GM19328 (cell line): ENCODE results near the gene KIF4A.
"Not testable (repeated sequence)": the region's sequence is repeated elsewhere in the genome, so short reads cannot be mapped to it uniquely, and the experiment has no call there.

Experiments used
- ATAC-seq: cut with Tn5 transposase; IDR thresholded peaks from one replicate; pipeline ENCODE4 v1.9.1; 2021; ENCODE audit warnings: mild to moderate bottlenecking, moderate library complexity; ENCODE audit not compliant: unreplicated experiment

KIF4A gene

DNA sequence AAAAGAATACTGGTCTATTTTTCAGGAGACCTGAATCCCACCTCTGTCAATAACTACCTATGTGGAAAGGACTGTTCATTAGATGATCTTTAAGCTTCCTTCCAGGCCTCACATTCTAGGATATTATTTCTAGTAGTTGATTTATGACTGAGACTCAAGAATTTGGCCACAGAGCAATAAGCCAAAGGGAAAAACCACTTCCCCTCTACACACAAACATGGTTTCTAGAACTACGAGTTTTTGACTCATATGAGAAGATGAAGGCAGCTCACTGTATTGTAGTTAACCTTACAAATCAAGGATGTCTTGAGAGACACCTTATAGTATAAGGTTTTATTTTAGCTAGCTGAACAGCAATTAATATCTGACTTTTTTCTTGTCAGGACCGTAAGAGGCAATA lies 96.3 kb downstream of the KIF4A start:
- no peak for ATAC-seq

DNA sequence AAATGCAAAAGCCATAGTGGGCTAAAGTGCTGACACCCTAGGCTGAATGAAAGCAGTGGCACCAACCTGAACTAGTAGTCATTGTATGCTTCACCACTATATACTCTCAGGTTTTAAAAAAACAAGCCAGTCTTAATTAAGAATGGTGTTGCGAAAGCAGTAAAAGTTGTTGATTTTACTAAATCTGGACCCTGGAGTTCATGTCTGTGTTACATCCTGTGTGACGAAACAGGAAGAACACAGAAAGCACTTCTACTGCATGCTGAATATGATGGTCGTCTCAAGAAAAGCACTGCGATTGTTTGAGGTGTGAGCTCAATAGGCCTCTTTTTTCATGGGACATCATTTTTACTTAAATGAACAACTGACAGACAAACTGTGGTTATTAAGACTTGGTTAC lies 109.0 kb downstream of the KIF4A start:
- no peak for ATAC-seq

DNA sequence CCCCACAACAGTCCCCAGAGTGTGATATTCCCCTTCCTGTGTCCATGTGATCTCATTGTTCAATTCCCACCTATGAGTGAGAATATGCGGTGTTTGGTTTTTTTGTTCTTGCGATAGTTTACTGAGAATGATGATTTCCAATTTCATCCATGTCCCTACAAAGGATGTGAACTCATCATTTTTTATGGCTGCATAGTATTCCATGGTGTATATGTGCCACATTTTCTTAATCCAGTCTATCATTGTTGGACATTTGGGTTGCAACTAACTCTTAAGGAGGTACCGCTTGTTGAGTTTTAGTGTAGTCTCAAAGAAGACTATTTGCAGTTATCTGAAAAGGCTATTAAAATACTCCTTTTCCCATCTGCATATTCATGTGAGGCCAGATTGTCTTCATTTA lies 110.3 kb downstream of the KIF4A start:
- ATAC-seq: not testable (repeated sequence)

DNA sequence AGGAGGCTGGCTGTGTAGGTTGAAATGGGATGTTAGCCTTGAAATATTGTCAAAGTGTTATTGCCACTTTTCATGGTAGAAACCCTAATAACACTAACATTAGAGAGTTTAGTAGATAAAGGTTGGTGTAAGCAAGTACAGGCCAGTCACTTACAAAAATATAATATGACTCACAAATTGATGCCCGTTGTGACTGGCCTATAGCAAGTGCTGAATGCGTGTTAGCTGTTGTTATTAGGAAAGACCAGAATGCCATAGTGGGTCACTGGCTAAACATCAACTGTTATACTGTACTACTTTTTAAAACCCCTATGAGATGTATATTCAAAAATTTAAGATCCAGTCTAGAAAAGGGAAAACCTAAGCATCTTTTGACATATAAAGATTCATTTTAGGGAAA lies 112.8 kb downstream of the KIF4A start:
- ATAC-seq: no peak

DNA sequence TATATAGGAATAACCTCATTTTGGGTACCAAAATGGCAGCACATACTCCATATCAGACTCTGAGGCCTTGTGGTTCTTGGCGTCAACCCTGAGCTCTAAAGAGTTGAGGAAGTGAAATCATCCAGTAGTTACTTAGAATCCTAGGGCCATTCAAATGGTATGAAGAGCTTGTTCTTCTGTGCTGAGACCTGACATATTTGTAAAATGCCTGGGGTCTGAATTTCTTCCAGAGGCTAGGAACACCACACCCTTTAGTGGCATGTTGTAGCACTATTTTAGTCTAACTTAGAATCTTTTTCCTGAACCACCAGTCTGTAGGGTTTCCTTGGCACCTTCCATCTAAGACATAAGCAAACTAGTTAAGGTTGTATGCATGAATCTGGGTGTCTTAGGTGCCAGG lies 115.1 kb downstream of the KIF4A start:
- no peak for ATAC-seq

DNA sequence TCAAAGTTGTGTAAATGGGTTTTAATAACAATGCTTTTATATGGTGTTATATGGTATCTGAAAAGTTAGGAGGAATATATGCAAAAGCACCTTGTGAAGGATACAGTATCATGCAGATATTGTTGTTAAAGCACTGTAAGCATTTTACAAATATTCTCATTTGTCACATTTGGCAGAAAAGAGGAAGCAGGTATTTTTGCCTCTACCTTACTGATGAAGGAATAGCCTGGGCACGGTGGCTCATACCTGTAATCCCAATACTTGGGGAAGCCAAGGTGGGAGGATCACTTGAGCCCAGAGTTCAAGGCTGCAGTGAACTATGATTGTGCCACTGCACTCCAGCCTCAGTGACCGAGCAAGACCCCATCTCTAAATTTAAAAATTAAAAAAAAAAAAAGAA lies 121.0 kb downstream of the KIF4A start:
- no peak for ATAC-seq

DNA sequence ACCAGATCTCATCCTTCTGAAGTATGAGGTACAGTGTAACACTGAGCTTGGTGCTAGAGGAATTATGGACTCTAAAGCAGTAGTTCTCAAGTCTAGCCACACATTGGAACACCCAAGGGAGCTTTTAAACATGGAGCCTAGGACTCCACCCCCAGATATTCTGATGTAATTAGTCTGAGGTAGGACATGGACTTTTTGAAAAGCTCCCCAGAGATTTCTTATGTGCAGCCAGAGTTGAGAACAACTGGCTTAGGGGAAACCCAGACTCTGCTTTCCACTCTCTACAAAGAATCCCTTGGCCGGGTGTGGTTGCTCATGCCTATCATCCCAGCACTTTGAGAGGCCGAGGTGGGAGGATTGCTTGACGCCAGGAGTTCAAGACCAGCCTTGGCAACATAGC lies 121.6 kb downstream of the KIF4A start:
- no peak for ATAC-seq

DNA sequence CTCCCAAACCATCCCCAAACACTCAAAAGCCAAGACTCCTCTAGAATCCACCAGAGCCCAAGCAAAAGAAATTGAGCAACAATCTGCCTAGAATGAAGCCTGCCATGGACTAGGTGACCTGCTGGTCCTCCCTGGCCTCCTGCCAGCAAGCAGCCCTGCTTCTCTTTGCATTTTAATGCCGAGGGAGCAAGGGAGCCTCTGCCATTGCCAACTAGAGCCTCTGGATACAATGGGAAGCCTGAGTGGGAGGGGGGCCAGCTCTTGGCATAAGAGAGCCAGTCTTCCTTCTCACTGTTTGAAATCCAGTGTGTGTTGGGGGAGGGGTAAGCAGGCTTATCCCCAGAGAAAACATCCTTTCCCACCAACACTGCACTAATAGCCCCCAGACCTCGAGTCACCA lies 131.7 kb downstream of the KIF4A start:
- ATAC-seq: no peak

DNA sequence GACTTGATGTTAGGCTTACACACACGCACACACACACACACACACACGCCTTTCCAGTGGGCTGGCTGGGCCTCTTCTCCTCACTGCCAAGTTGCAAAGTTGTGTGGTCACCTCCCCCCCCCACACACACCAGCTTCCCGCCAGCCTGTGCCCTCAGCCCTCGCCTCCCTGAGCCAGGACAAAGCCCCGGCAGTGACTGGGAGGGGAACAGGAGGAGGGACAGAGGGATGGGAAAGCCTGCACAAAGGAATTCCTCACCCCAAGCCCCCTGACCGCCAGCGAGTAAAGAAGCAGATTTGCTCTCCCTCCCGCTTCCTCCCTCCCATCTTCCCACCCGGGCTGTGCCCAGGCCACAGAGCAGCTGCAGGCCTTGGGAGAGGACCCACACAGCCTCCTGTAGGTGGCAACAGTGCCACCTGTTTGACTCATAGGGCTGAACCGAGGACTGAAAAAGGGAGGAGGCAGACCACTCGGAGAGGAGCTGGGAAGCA lies 133.0 kb downstream of the KIF4A start, which contains the start of gene GDPD2:
GDPD2 (plus strand) TSS at position 464 of the 491 bp plus-strand sequence. CDS start 1,671 bp downstream, outside the sequence.
- ATAC-seq: no peak

DNA sequence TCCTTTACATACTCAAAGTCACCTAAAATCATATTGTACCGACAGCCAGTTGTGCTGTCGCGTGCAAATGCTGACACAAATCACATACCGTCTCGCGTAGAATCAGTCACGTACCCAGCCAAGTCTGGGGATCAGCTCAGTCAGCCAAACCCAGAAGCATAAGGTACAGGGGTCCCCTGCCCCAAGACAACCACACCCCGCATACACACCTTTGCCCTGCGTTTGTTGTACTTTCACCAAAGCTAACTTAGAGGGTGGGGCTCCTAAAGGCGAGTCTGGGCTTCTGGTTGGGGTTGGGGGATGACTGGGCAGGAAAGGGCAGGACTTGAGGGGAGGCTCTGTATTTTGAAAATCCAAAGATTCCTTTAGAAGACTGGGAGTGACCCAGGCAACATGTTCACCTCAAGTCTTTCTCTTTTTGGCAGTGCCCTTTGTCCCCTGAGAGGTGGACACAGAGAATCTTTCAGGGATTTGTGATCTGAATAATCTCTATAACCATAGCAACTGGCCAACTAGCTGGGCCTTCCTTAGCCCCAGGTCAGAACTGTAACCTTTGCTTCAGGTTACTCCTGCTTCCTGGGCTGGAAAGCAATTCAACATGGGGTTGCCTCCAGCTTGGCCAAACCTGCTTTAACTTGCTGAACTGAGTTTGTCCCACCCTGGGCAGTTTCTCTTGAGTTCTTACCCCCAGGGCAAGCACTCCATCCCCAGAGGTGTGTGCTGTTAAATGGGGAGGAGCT lies 134.2 kb downstream of the KIF4A start:
- ATAC-seq: no peak

DNA sequence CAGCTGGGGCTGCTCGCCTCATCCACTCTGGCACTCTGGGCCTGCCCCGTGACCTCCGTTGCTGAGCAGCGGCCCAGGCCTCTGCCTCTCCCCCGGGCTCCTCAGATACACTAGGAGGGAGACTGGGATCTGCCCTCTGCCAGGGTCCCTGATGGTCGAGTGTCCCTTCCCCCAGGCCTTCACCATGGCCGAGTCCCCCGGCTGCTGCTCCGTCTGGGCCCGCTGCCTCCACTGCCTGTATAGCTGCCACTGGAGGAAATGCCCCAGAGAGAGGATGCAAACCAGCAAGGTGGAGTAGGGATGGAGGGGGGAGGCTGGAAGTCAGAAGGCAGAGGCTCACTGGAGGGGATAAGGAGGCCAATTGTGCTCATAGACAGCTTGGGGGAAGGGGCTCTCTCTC lies 134.9 kb downstream of the KIF4A start:
- no peak for ATAC-seq

DNA sequence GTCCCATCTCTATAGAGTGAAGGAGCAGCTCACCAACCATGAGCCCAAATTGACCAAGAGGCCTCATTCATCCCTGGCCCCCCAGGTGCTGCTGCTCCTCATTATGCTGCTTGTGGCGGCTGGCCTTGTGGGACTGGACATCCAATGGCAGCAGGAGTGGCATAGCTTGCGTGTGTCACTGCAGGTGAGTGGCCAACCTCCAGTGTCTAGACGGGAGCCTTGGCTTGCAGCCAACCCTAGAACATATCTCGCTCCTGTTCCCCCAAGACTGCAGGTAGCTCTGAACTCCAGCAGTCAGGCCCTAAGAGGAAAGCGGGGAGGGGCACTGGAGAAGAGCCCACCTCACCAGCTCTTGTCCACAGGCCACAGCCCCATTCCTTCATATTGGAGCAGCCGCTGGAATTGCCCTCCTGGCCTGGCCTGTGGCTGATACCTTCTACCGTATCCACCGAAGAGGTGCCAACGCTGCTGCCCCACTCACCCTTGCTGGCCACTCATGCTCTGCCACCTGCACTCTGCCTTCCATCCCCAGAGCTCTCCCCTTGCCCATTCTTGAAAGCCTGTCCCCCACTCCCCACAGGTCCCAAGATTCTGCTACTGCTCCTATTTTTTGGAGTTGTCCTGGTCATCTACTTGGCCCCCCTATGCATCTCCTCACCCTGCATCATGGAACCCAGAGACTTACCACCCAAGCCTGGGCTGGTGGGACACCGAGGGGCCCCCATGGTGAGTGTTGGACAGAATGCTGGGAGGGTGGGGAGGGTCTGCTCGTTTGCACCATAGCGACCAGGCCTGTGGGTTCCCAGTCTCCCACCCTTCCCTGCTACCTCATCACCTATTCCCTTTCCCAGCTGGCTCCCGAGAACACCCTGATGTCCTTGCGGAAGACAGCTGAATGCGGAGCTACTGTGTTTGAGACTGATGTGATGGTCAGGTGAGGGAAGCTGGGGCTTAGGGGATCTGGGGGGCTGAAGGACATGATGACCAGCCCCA lies 136.7 kb downstream of the KIF4A start:
- ATAC-seq: no peak

DNA sequence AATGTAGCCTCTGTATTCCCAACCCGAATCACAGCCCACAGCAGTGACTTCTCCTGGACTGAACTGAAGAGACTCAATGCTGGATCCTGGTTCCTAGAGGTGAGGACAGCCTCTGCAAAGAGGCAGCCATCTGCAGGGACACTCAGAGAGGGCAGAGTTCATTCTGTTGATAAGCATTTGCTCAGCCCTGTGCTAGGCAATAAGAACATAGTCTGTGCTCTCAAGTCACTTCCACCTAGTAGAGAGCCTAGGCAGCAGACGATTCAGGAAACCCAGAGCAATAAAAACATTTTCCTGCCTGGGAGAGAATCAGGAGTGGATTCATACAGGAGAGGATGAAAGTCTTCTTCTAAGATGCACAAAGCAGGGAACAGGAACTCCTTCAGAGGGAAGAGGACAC lies 137.5 kb downstream of the KIF4A start:
- no peak for ATAC-seq

DNA sequence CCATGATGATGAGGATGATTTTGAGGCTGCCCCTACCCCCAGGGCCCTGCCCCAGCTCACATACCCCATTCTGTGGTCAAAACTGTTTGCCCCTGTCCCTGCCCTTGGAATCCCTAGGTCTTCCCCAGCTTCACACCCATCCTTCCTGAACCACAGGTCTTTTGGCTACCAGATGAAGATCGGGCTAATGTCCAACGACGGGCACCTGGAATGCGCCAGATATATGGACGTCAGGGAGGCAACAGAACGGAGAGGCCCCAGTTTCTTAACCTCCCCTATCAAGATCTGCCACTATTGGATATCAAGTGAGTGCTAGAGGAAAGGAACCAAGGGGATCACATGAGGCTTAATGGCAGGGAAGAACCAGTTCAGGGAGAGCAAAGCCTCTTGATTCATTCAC lies 139.9 kb downstream of the KIF4A start:
- ATAC-seq: no peak

DNA sequence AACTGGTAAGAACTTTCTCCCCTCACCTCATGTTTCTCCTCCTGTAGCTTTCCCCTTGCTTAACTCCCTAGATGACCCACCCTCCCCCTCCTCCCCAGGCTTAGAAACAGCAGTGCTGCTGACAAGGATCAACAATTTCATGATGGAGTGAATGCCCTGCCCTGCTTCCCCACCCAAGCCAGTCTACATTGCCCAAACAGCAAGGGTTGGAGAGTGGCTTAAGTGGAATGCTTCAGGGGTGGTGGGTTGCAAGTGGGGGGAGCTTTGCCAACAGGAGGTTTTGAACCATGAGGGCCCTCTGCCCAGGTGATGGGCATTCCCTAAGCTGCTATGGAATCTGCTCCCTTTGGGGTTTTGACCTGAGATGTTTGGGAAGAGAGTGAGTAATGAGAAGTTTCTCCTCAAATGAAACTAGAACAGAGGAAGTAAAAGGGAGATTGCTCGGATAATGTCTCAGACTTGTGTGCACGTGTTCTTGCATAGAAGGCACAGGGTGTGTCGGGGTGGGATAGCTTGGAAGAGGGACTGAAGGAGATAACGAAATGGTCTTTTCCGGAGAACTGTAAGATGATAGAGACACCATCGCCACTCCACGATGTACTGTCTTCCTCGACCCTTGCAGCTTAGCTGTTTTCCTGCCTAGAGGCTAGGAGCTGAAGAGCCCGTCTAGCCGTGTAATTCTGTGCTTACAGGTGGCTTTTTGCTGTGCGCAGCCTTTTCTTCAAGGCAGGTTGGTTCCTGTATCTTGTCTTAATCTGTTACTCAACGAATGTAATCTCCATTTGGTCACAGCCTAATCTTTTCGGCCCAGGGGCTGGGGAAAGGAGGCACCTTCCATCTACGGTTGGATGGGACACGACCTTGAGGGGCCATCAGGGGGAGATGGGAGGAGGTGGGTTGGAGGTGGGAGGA lies 143.3 kb downstream of the KIF4A start:
- ATAC-seq: no peak

DNA sequence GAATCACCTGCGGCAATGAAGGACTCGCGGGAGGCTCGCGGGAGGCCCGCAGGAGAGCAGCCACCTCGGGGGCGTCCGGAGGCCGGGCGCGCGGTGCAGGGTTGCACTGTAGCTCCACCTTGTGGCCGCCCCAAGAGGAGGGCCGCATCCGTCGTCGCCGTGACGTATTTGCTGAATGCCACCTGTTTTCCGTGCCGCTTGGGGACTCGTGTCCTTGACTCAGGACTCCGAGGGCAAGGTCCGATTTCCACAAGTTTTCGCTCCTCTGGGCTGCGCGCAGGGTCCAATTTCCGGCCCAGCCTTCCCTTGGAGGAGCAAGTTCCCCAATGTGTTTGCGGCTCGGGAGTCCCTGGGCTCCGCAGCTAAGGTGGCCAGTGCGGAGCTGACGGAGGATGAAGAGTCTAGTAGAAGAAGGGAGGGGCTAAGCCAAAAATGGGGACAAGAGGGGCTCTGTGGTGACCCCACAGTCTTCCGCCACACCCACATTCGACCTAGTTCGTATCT lies 144.0 kb downstream of the KIF4A start:
- ATAC-seq: peak; percentile 50

DNA sequence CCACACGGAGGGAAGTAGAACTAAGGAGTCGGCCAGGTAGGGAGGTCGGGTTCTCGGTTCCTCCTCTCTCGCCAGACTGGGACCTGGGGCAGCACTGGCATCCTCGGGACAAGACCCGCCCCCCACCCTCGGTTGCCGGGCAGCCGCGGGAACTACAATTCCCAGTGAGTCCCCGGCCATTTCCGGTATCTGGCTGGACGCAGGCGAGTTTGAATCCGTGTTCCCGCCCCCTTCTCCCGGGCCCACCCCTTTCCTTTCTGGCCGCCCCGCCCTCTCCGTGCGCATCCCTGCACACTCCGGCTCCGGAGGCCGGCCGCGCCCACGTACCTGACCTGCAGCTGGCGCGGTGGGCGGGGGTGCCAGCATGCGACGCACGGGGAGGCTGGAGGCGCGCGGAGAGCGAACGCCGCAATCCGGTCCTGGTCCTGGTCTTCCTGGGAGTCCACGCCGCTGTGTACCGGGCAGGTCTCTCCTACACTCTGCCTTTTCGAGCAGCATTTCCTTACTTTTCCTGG lies 144.5 kb downstream of the KIF4A start:
- peak; percentile 49 for ATAC-seq

DNA sequence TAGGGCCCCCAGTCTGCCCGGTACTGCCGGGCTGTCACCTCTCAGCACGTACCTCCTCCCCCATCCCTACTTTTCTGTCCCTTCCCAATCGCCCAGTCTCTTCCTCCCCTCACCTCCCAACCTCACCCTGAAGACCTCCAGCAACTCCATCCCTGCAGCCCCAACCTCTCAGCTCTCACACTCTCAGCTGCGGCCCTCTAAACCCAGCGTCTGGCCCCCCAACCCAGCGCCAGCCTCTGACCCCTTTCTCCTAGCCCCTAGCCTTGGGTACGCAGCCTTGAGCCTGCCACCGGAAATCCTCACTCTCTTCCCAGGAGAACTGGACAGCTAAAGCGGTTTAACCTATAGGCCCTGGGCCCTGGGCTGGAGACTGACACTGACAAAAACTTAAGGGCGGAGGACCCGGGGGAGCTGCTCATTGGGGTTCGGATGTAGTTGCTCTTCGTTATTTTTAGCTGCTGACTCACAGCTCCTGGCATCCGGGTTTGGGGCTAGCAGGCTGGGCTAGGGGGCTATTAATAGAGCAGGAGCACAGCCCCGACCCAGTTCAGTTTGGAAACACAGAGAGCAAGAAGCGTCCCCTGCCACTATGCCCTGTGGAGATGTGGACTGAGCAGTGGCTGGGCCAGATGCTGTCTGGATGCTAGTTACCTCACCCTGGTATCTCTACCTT lies 145.1 kb downstream of the KIF4A start:
- no peak for ATAC-seq

DNA sequence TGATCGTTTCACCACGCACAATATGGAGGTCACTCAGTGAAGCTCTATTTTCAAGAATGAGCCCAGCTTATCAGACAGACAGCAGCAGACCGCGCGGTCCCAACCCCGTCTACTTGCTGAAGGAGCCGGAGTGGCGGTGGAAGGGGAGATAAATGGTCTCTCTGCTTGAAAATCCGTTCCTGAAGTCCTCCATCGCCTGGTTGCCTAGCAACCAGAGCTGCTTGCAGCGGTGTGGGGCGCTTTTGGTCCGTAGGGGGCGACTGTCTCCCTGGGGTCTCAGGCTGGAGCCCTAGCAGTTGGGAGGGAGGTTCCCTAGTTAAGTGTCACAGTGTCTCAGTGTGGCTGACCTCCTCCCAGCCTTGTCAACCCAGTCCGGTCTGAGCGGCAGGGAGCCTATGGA lies 146.4 kb downstream of the KIF4A start:
- no peak for ATAC-seq

DNA sequence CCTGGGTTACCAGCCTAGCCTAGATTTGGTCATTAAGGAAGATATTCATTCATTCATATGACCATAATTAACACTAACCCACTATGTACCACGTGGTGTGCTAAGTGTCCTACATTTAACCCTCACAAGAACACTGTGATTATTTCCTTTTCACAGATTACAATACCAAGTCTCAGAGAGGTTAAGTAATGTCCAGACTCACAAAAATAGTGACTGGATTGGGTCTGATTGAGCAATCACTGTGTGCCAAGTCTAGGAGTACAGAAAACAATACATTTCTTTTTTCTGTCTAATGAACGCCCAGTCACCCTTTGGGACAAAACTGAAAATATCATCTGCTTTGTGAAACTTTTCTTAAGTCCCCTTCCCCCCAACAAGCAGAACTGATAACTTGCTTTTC lies 147.1 kb downstream of the KIF4A start:
- no peak for ATAC-seq
